ENCODE data around the gene PPP1CA. TPM values are rescaled to one million over a fixed set of nuclear protein-coding genes. Genes with fewer than 3 reads are reported as not detected.

PPP1CA gene
- total RNA-seq, 4 donors from 2014 or later: 164 to 216 (median 191) TPM

GRCh38 chr11:67397536-67397935 lies 4.1 kb downstream of the PPP1CA start:
- no peak for TF ChIP-seq CTCF (IDR thresholded peaks at IDR 0.05)
- Histone ChIP-seq H3K4me3 (replicated peaks in 1 of 3) (no peak overlapping the region), H3K4me1 (peaks cover 21 to 27% of the 10 kb centered on the region in 2 donors), H3K9me3 (no peaks in the 10 kb centered on the region), H3K27ac (no peak overlapping the region), H3K27me3 (no peaks in the 10 kb centered on the region), H3K36me3 (peaks cover 24 to 25% of the 10 kb centered on the region in 2 donors)
- intact Hi-C loops (cut with DNase I): loop anchor here (10.0 kb wide), 1 partner anchor 67 kb away; the partner anchor contains the start of gene TMEM134
- DNase-seq: no peak
- WGBS, 2 donors: 92 to 94% methylated on average over 6 of the region's 6 CpGs

- no peaks in the 10 kb centered on the region for H3K9me3 ChIP-seq
- intact Hi-C loops (cut with DNase I): loop anchor here (10.0 kb wide), 1 partner anchor 68 kb away; the partner anchor contains the start of gene TMEM134
- no peak overlapping the region for H3K27ac ChIP-seq
- H3K4me3 ChIP-seq (replicated peaks in 1 of 3): no peak overlapping the region
- no peaks in the 10 kb centered on the region for H3K27me3 ChIP-seq
- 55 to 60% methylated on average over 11 to 12 of the region's 13 CpGs for WGBS, 2 donors
- TF ChIP-seq POLR2A (IDR thresholded peaks at IDR 0.05): no peak
- no peak for TF ChIP-seq CTCF (IDR thresholded peaks at IDR 0.05)
- H3K36me3 ChIP-seq: peaks cover 24 to 25% of the 10 kb centered on the region in 2 donors
- peaks cover 17 to 24% of the 10 kb centered on the region in 2 donors for H3K4me1 ChIP-seq
- DNase-seq: no peak
These were observed 4.9 kb downstream of the PPP1CA start for GRCh38 chr11:67396587-67397389.

- Histone ChIP-seq H3K4me1 (peaks cover 17 to 24% of the 10 kb centered on the region in 2 donors), H3K27me3 (no peaks in the 10 kb centered on the region), H3K9me3 (no peaks in the 10 kb centered on the region), H3K36me3 (peaks cover 24 to 25% of the 10 kb centered on the region in 2 donors), H3K4me3 (replicated peaks in 1 of 3) (no peak overlapping the region), H3K27ac (no peak overlapping the region)
- intact Hi-C loops (cut with DNase I): loop anchor here (10.0 kb wide), 1 partner anchor 69 kb away; the partner anchor contains the start of gene TMEM134
- 87 to 95% methylated on average over 7 of the region's 7 CpGs for WGBS, 2 donors
- DNase-seq: no peak
- no peak for TF ChIP-seq CTCF (IDR thresholded peaks at IDR 0.05)
- no peak for TF ChIP-seq POLR2A (IDR thresholded peaks at IDR 0.05)
These were observed 5.4 kb downstream of the PPP1CA start for GRCh38 chr11:67396259-67396581.

- TF ChIP-seq POLR2A (IDR thresholded peaks at IDR 0.05) (no peak), CTCF (IDR thresholded peaks at IDR 0.05) (no peak)
- H3K4me1 ChIP-seq: peaks cover 12 to 27% of the 10 kb centered on the region in 2 donors
- intact Hi-C loops (cut with DNase I): loop anchor here (10.0 kb wide), 1 partner anchor 69 kb away; the partner anchor contains the start of gene TMEM134
- H3K9me3 ChIP-seq: no peaks in the 10 kb centered on the region
- no peaks in the 10 kb centered on the region for H3K27me3 ChIP-seq
- H3K4me3 ChIP-seq (replicated peaks in 1 of 3): no peak overlapping the region
- DNase-seq: no peak
- WGBS, 2 donors: 89% methylated on average over 15 of the region's 19 CpGs
- H3K36me3 ChIP-seq: peaks cover 24 to 25% of the 10 kb centered on the region in 2 donors
- no peak overlapping the region for H3K27ac ChIP-seq
These were observed 6.0 kb downstream of the PPP1CA start for GRCh38 chr11:67395555-67396258.

All from thyroid gland (tissue), 4 donors.